ENCODE results near the gene SLC49A3. TPM values are rescaled to one million over a fixed set of nuclear protein-coding genes. Genes with fewer than 3 reads are reported as not detected.
"Not testable (repeated sequence)": the region's sequence is repeated elsewhere in the genome, so short reads cannot be mapped to it uniquely, and the experiment has no call there.

Gene SLC49A3
- total RNA-seq, 2 donors from 2014 or later, result 15.1 to 16.4 TPM

- H3K4me3 Mint-ChIP-seq, result peak overlapping the region; percentile 85
- H3K36me3 Mint-ChIP-seq (ENCODE audit: low read depth), result peaks cover 28% of the 10 kb centered on the region
Observed at GRCh38 chr4:671769-672168, 17.2 kb downstream of the SLC49A3 start.

DNA sequence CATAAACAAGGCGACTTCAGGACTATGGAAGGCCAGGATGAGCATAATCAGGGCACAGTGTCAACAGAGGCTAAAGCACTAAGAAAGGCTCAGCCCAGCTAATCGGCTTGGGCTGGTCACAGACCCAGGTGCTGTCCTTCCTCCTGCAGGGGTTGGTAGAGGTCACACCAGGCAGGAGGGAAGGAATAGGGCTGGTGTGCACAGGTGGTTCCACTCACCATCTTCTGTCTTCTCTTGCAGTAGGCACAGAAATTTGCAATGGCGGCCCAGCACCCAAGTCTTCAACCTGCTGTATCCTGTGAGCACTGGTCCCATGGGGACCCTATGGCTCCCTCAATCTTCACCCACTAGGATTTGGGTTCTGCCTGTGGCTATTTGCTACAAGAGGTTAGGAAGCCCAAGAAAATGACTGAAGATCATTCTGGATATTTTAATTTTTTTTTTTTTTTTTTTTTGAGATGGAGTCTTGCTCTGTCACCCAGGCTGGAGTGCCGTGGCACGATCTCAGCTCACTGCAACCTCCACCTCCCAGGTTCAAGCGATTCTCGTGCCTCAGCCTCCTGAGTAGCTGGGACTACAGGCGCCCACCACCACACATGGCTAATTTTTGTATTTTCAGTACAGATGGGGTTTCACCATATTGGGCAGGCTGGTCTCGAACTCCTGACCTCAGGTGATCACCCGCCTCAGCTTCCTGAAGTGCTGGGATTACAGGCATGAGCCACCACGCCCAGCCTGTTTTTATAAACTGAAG, 19.0 kb downstream of the SLC49A3 start:
- not testable (repeated sequence) for H3K9me3 ChIP-seq (ENCODE audit: control insufficient read depth, low read length); H3K27me3 ChIP-seq (ENCODE audit: control insufficient read depth, insufficient read depth, low read length, poor library complexity, severe bottlenecking); DNase-seq; H3K9me3 Mint-ChIP-seq; H3K4me1 Mint-ChIP-seq; H3K9ac ChIP-seq (ENCODE audit: extremely low read depth, low read length, poor library complexity, severe bottlenecking); H3K27ac ChIP-seq (ENCODE audit: low read depth, low read length); H3K4me1 ChIP-seq (ENCODE audit: control insufficient read depth, insufficient read depth, low read length); H3K27me3 Mint-ChIP-seq (ENCODE audit: insufficient read depth); H3K27ac Mint-ChIP-seq; H3K4me3 ChIP-seq (ENCODE audit: low read length); H3K4me3 Mint-ChIP-seq
- peaks cover 14% of the 10 kb centered on the region for H3K36me3 ChIP-seq (ENCODE audit: control insufficient read depth, insufficient read depth, low read length)
- peaks cover 28% of the 10 kb centered on the region for H3K36me3 Mint-ChIP-seq (ENCODE audit: low read depth)
- 93 to 94% methylated on average over 10 to 11 of the region's 11 CpGs for WGBS, 2 experiments (ENCODE audit: insufficient coverage in 1 of 2, insufficient read length in 1 of 2)

More at GRCh38 chr4:671769-672168, 17.2 kb downstream of the SLC49A3 start:
- no peak for DNase-seq
- Histone ChIP-seq H3K27me3 (ENCODE audit: control insufficient read depth, insufficient read depth, low read length, poor library complexity, severe bottlenecking) (no peaks in the 10 kb centered on the region), H3K36me3 (ENCODE audit: control insufficient read depth, insufficient read depth, low read length) (peaks cover 14% of the 10 kb centered on the region), H3K4me1 (ENCODE audit: control insufficient read depth, insufficient read depth, low read length) (no peaks in the 10 kb centered on the region), H3K9ac (ENCODE audit: extremely low read depth, low read length, poor library complexity, severe bottlenecking) (no peak overlapping the region), H3K9me3 (ENCODE audit: control insufficient read depth, low read length) (no peaks in the 10 kb centered on the region), H3K27ac (ENCODE audit: low read depth, low read length) (no peak overlapping the region), H3K4me3 (ENCODE audit: low read length) (no peak overlapping the region)
- H3K27ac Mint-ChIP-seq, result no peak overlapping the region
- no peak for TF ChIP-seq CTCF (conservative IDR thresholded peaks at IDR 0.05)
- H3K27me3 Mint-ChIP-seq (ENCODE audit: insufficient read depth), result no peaks in the 10 kb centered on the region
- H3K9me3 Mint-ChIP-seq, result no peaks in the 10 kb centered on the region
- H3K4me1 Mint-ChIP-seq, result peaks cover 8% of the 10 kb centered on the region
- WGBS, 2 experiments (ENCODE audit: insufficient coverage in 1 of 2, insufficient read length in 1 of 2), result 97 to 100% methylated on average over 1 to 3 of the region's 3 CpGs

DNA sequence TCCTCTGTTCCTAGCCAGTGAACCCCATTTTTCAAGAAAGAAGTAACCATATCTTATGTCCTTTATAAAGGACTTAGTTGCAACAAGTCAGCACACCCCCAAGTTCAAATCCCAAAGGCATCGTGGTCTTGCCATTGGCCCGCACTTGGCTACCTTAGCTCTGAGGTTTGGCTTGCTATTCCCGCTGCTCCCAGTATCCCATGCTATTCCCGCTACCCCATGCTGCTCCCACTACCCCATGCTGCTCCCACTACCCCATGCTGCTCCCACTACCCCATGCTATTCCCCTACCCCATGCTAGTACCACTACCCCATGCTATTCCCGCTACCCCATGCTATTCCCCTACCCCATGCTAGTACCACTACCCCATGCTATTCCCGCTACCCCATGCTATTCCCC, 20.7 kb downstream of the SLC49A3 start:
- not testable (repeated sequence) for H3K9me3 Mint-ChIP-seq; H3K4me1 Mint-ChIP-seq; H3K4me1 ChIP-seq (ENCODE audit: control insufficient read depth, insufficient read depth, low read length); H3K27me3 ChIP-seq (ENCODE audit: control insufficient read depth, insufficient read depth, low read length, poor library complexity, severe bottlenecking); H3K9ac ChIP-seq (ENCODE audit: extremely low read depth, low read length, poor library complexity, severe bottlenecking); H3K27me3 Mint-ChIP-seq (ENCODE audit: insufficient read depth); H3K4me3 ChIP-seq (ENCODE audit: low read length); H3K27ac ChIP-seq (ENCODE audit: low read depth, low read length); DNase-seq; H3K4me3 Mint-ChIP-seq; H3K9me3 ChIP-seq (ENCODE audit: control insufficient read depth, low read length); H3K27ac Mint-ChIP-seq
- H3K36me3 Mint-ChIP-seq (ENCODE audit: low read depth), result peaks cover 24% of the 10 kb centered on the region
- H3K36me3 ChIP-seq (ENCODE audit: control insufficient read depth, insufficient read depth, low read length), result peaks cover 14% of the 10 kb centered on the region
- 83 to 90% methylated on average over 1 to 6 of the region's 6 CpGs for WGBS, 2 experiments (ENCODE audit: insufficient coverage in 1 of 2, insufficient read length in 1 of 2)

- H3K27ac Mint-ChIP-seq, result no peak overlapping the region
- no peaks in the 10 kb centered on the region for H3K27me3 Mint-ChIP-seq (ENCODE audit: insufficient read depth)
- H3K36me3 Mint-ChIP-seq (ENCODE audit: low read depth), result peaks cover 20% of the 10 kb centered on the region
- Histone ChIP-seq H3K4me1 (ENCODE audit: control insufficient read depth, insufficient read depth, low read length) (no peaks in the 10 kb centered on the region), H3K9ac (ENCODE audit: extremely low read depth, low read length, poor library complexity, severe bottlenecking) (no peak overlapping the region), H3K36me3 (ENCODE audit: control insufficient read depth, insufficient read depth, low read length) (peaks cover 12% of the 10 kb centered on the region), H3K27ac (ENCODE audit: low read depth, low read length) (no peak overlapping the region), H3K9me3 (ENCODE audit: control insufficient read depth, low read length) (no peaks in the 10 kb centered on the region), H3K4me3 (ENCODE audit: low read length) (no peak overlapping the region), H3K27me3 (ENCODE audit: control insufficient read depth, insufficient read depth, low read length, poor library complexity, severe bottlenecking) (no peaks in the 10 kb centered on the region)
- no peak overlapping the region for H3K4me3 Mint-ChIP-seq
- no peaks in the 10 kb centered on the region for H3K4me1 Mint-ChIP-seq
- WGBS, 2 experiments (ENCODE audit: insufficient coverage in 1 of 2, insufficient read length in 1 of 2), result 71% methylated on average over 10 of the region's 10 CpGs; no CpG with 5 or more reads in 1 of the 2 experiments
- H3K9me3 Mint-ChIP-seq, result no peaks in the 10 kb centered on the region
- TF ChIP-seq CTCF (conservative IDR thresholded peaks at IDR 0.05), result no peak
- peak; percentile 52 for DNase-seq
Observed at GRCh38 chr4:667545-667925, 21.4 kb downstream of the SLC49A3 start.
